Heart right ventricle (tissue), 16 donors: ENCODE results near the gene PRPF38A. TPM values are rescaled to one million over a fixed set of nuclear protein-coding genes. Genes with fewer than 3 reads are reported as not detected.

ENCODE experiments used
- ATAC-seq, 8 donors: fragments of 200-7000 bp; cut with Tn5 transposase; one replicate each; pipeline ENCODE4 v1.9.1; 2020; ENCODE audit warnings: mild to moderate bottlenecking in 8 of 8, moderate library complexity in 8 of 8, moderate number of reproducible peaks in 1 of 8
- DNase-seq, 2 donors: peaks; one replicate each; pipeline ENCODE4 v3.0.0-alpha.2; 2020
- H3K27ac ChIP-seq, 10 donors: fragments of 200-600 bp; sonication (generic) in 2 of 10; one replicate each; pipeline versions ENCODE4 v1.5.0 to v1.8.0; 2020 to 2022; ENCODE audit warnings: mild to moderate bottlenecking in 3 of 10
- H3K27me3 ChIP-seq, 7 donors: fragments of 200-600 bp; one replicate each; pipeline ENCODE4 v1.8.0; 2021 to 2022; ENCODE audit warnings: mild to moderate bottlenecking in 2 of 7
- H3K36me3 ChIP-seq, 9 donors: fragments of 200-600 bp; sonication (generic) in 1 of 9; one replicate each; pipeline versions ENCODE4 v1.5.0 to v1.8.0; 2020 to 2022; ENCODE audit warnings: mild to moderate bottlenecking in 2 of 9
- H3K4me1 ChIP-seq, 9 donors: fragments of 200-600 bp; sonication (generic) in 1 of 9; one replicate each; pipeline versions ENCODE4 v1.5.0 to v1.8.0; 2020 to 2022; ENCODE audit warnings: mild to moderate bottlenecking in 4 of 9
- H3K4me3 ChIP-seq, 10 donors: fragments of 200-600 bp; sonication (generic) in 2 of 10; one replicate each; pipeline versions ENCODE4 v1.5.0 to v1.8.0; 2020 to 2022; ENCODE audit warnings: mild to moderate bottlenecking in 7 of 10, moderate library complexity in 2 of 10
- H3K9me3 ChIP-seq, 11 donors: fragments of 200-600 bp in 10 of 11; sonication (generic) in 2 of 11; one replicate each; pipeline versions ENCODE4 v1.5.0 to v1.8.0; 2013 to 2022; ENCODE audit warnings: mild to moderate bottlenecking in 2 of 11, control low read depth in 1 of 11, moderate library complexity in 1 of 11
- WGBS, 2 donors: extraction: QIAGEN DNeasy Blood & Tissue Kit; methylation state at CpG; one replicate each; pipeline ENCODE4 v1.1.7; 2013; ENCODE audit warnings: inconsistent platforms in 1 of 2; 5-methylcytosine and 5-hydroxymethylcytosine counted together
- intact Hi-C, 10 donors: fragments of 100-400 bp; cut with DNase I; formaldehyde crosslinking; loops; one replicate each; pipeline versions ENCODE4 v1.11.1 to v1.14.2; 2022
- polyA plus RNA-seq, 2 donors: library from polyadenylated mRNA; stranded (reverse); fragments of 200-250 nt; gene quantifications; one replicate each; pipeline ENCODE4 v1.2.3, GENCODE V29; 2013
- total RNA-seq, 10 donors: library from RNA; stranded (reverse); fragmentation: NEBNext Ultra II Directional in 3 of 10; extraction: Animal tissue kit (Norgen Biotek cat#: 25700) in 3 of 10; gene quantifications; one replicate each; pipeline versions ENCODE4 v1.2.1 to v1.2.4, GENCODE V29; 2021 to 2023
- TF ChIP-seq, protein P1 (sequence below), 9 donors: fragments of 200-600 bp; sonication (generic) in 2 of 9; IDR thresholded peaks; one replicate each; pipeline versions ENCODE4 v1.5.0 to v1.8.0; 2021 to 2022; ENCODE audit warnings: antibody characterized with exemption in 9 of 9, mild to moderate bottlenecking in 5 of 9, moderate library complexity in 1 of 9
- donor health status: Arrhythmogenic right ventricular cardiomyopathy.
- donor health status: ischemic (EF 13 %, LVEDD 7.1; RV severe dilation, severe dysfunction).
- donor health status: healthy with polysubstance abuse.
- donor health status: DM: no; HTN: yes; CAD: no.
- donor health status: DM: no; HTN: no; CAD: no.
- donor health status: ischemic (EF 25% LVEDD 6.9; RV normal size, moderate dysfunction).
- donor health status: ischemic (EF 25% LVEDD 5.7; RV mildly dilated, moderate dysfunction).
- donor health status: healthy.
- donor health status: DM: yes; HTN: yes; CAD: no.
- donor health status: Ischemic cardiomyopathy.
- donor health status: ischemic (EF 35%, LVEDD 5.7; RV mildly dilated, moderate dysfunction).
- donor health status: nonischemic (EF 11% LVEDD 7.7; RV severe dilation, severe dysfunction).
- donor health status: DM: yes; HTN: yes; CAD: no.
- donor health status: PGD.
- donor health status: ischemic (EF 29% LVEDD 5.4; RV normal size, mild dysfunction).
- donor health status: nonischemic (EF 23%, LVEDD 6.1; RV moderate dilation, normal function).

The PRPF38A gene
- total and polyA plus RNA-seq, 12 donors, result 6.4 to 20.8 (median 18.1) TPM

DNA sequence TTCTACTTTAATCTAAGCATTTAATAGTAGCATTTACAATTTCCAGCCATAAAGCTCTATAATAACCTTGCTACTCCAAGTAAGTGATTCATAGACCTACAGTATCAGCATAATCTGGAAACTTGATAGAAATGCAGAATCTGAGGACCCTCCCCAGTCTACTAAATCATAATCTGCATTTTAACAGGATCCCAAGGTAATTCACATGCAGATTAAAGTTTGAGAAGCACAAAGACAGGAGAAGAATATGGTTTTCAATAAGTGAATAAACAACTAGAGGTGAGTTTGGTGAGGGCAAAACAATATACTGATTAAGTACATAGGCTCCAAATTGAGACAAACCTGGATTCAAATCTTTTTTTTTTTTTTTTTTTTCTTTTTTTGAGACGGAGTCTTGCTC is 57.4 kb downstream of the PRPF38A start:
- Histone ChIP-seq H3K36me3 (peaks cover 0 to 85% (median 0%) of the 10 kb centered on the region in 9 donors), H3K27me3 (no peaks in the 10 kb centered on the region), H3K4me1 (no peaks in the 10 kb centered on the region), H3K27ac (no peak overlapping the region), H3K9me3 (no peaks in the 10 kb centered on the region), H3K4me3 (no peak overlapping the region)
- DNase-seq (no peak), ATAC-seq (no peak)
- TF ChIP-seq, protein P1, sequence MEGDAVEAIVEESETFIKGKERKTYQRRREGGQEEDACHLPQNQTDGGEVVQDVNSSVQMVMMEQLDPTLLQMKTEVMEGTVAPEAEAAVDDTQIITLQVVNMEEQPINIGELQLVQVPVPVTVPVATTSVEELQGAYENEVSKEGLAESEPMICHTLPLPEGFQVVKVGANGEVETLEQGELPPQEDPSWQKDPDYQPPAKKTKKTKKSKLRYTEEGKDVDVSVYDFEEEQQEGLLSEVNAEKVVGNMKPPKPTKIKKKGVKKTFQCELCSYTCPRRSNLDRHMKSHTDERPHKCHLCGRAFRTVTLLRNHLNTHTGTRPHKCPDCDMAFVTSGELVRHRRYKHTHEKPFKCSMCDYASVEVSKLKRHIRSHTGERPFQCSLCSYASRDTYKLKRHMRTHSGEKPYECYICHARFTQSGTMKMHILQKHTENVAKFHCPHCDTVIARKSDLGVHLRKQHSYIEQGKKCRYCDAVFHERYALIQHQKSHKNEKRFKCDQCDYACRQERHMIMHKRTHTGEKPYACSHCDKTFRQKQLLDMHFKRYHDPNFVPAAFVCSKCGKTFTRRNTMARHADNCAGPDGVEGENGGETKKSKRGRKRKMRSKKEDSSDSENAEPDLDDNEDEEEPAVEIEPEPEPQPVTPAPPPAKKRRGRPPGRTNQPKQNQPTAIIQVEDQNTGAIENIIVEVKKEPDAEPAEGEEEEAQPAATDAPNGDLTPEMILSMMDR (IDR thresholded peaks at IDR 0.05), result no peak
- intact Hi-C loops, result no loop called here
- 83 to 100% methylated on average over 1 of the region's 1 CpG for WGBS, 2 donors

DNA sequence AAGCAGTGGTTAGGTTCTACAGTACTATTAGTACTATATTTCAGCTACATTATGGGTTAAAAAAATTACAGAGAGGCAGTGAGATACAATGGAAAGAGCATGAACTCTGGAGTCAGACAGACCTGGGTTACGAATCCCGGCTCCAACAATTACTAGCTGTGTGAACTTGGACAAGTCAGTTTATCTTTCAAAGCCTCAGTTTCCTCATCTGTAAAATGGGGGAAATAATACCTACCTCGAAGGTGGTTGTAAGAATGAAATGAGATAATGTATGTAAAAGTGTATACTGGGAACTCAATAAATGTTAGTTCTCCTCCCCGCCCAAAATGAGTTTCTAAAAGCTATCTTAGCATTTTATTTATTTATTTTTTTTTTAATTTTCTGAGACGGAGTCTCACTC is 59.5 kb downstream of the PRPF38A start:
- intact Hi-C loops, result no loop called here
- TF ChIP-seq, protein P1 (IDR thresholded peaks at IDR 0.05), result no peak
- DNase-seq (no peak), ATAC-seq (no peak)
- 96% methylated on average over 5 of the region's 5 CpGs for WGBS, 2 donors
- no peaks in the 10 kb centered on the region for H3K27me3 ChIP-seq
- no peak overlapping the region for H3K27ac ChIP-seq
- H3K36me3 ChIP-seq, result peaks cover 0 to 64% (median 0%) of the 10 kb centered on the region in 9 donors
- no peaks in the 10 kb centered on the region for H3K4me1 ChIP-seq
- no peak overlapping the region for H3K4me3 ChIP-seq
- no peaks in the 10 kb centered on the region for H3K9me3 ChIP-seq

DNA sequence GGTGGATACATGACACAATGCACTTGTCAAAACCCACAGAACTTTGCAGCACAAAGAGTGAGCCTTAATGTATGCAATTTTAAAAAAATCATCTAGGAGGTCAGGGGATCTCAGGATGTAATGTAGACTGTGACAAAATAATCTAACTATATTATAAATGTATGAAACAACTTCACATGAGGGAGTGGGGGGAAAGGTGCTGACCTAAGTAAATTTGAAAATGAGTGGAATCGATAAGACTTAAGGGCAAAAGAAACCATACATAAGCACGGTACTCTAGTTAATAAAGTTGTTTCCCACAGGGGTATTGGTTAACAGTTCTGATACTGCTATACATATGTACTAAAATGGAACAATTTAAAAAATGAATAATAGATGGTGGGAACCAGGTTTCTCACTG is 64.7 kb downstream of the PRPF38A start:
- no peak for ATAC-seq
- no peaks in the 10 kb centered on the region for H3K4me1 ChIP-seq
- H3K4me3 ChIP-seq, result no peak overlapping the region
- H3K27ac ChIP-seq, result no peak overlapping the region
- no peaks in the 10 kb centered on the region for H3K27me3 ChIP-seq
- 97 to 99% methylated on average over 2 of the region's 2 CpGs for WGBS, 2 donors
- TF ChIP-seq, protein P1 (IDR thresholded peaks at IDR 0.05), result no peak
- intact Hi-C loops, result no loop called here
- peaks cover 0 to 53% (median 0%) of the 10 kb centered on the region in 9 donors for H3K36me3 ChIP-seq
- DNase-seq, result no peak
- no peaks in the 10 kb centered on the region for H3K9me3 ChIP-seq

Other genes starting within 250 kb of the PRPF38A start
- gene CC2D1B, start 38.4 kb upstream of the PRPF38A start, total RNA-seq, result 10 to 100 TPM; 14.4 to 19.9 (median 17.2) TPM
- gene CC2D1B, start 38.4 kb upstream of the PRPF38A start, polyA plus RNA-seq, result 10 to 100 TPM; 16.7 to 19.1 TPM
- gene ORC1, start 179 bp upstream of the PRPF38A start, total RNA-seq, result under 1 TPM in 8 of 10 donors, not detected in 2; 0.08 to 0.90 (median 0.20) TPM
- under 1 TPM in 1 of 2 donors, not detected in 1; 0.28 TPM for gene ORC1, start 179 bp upstream of the PRPF38A start, polyA plus RNA-seq
- 10 to 100 TPM; 25.5 to 40.6 (median 32.5) TPM for gene TUT4, start 148.5 kb downstream of the PRPF38A start, total RNA-seq
- gene TUT4, start 148.5 kb downstream of the PRPF38A start, polyA plus RNA-seq, result 10 to 100 TPM; 16.9 to 26.6 TPM
- gene GPX7, start 197.8 kb downstream of the PRPF38A start, total RNA-seq, result 10 to 100 TPM in 1 of 10 donors, 1 to 10 TPM in 9; 3.3 to 14.6 (median 6.5) TPM
- 10 to 100 TPM in 1 of 2 donors, 1 to 10 TPM in 1; 7.5 to 22.9 TPM for gene GPX7, start 197.8 kb downstream of the PRPF38A start, polyA plus RNA-seq
- under 1 TPM in 2 of 10 donors, not detected in 8; 0.10 to 0.19 TPM for gene SHISAL2A, start 228.6 kb downstream of the PRPF38A start, total RNA-seq
- gene SHISAL2A, start 228.6 kb downstream of the PRPF38A start, polyA plus RNA-seq, result under 1 TPM in 1 of 2 donors, not detected in 1; 0.22 TPM